ENCODE measurements around the gene TMEM158.

The TMEM158 gene

GRCh38 chr3:45219694-45220093 is 6.4 kb downstream of the TMEM158 start:
- Histone ChIP-seq H3K79me2 (ENCODE audit: insufficient read depth, low read length) (no peaks in the 10 kb centered on the region), H3K36me3 (ENCODE audit: low read length) (no peaks in the 10 kb centered on the region), H3K27ac (ENCODE audit: low read depth, low read length) (no peak overlapping the region), H3F3A (ENCODE audit: insufficient read depth) (no peaks in the 10 kb centered on the region), H2AFZ (ENCODE audit: low read depth, low read length, severe bottlenecking) (no peak overlapping the region), H3K9ac (ENCODE audit: low read length) (no peak overlapping the region), H3K4me2 (ENCODE audit: low read depth, low read length, poor library complexity, severe bottlenecking) (no peak overlapping the region), H3K9me2 (replicated peaks; ENCODE audit: insufficient read depth, low read length) (no peaks in the 10 kb centered on the region), H3K9me3 (ENCODE audit: insufficient read depth, low read length) (no peaks in the 10 kb centered on the region), H4K20me1 (ENCODE audit: low read depth, low read length) (no peaks in the 10 kb centered on the region), H3K4me3 (ENCODE audit: insufficient read depth, low read length, poor library complexity, severe bottlenecking) (no peak overlapping the region), H3K27me3 (ENCODE audit: low read length) (no peaks in the 10 kb centered on the region)
- TF ChIP-seq EZH2phosphoT487 (conservative IDR thresholded peaks at IDR 0.05; ENCODE audit: low read length) (no peak), CTCF (IDR thresholded peaks at IDR 0.05; ENCODE audit: insufficient read depth, low read length, poor library complexity, severe bottlenecking) (no peak)

- TF ChIP-seq CTCF (IDR thresholded peaks at IDR 0.05; ENCODE audit: insufficient read depth, low read length, poor library complexity, severe bottlenecking) = no peak
- no peak for TF ChIP-seq EZH2phosphoT487 (conservative IDR thresholded peaks at IDR 0.05; ENCODE audit: low read length)
- H4K20me1 ChIP-seq (ENCODE audit: low read depth, low read length) = no peaks in the 10 kb centered on the region
- no peaks in the 10 kb centered on the region for H3K9me2 ChIP-seq (replicated peaks; ENCODE audit: insufficient read depth, low read length)
- no peak overlapping the region for H3K9ac ChIP-seq (ENCODE audit: low read length)
- no peak overlapping the region for H3K4me2 ChIP-seq (ENCODE audit: low read depth, low read length, poor library complexity, severe bottlenecking)
- H3K79me2 ChIP-seq (ENCODE audit: insufficient read depth, low read length) = no peaks in the 10 kb centered on the region
- H3K4me3 ChIP-seq (ENCODE audit: insufficient read depth, low read length, poor library complexity, severe bottlenecking) = no peak overlapping the region
- H3F3A ChIP-seq (ENCODE audit: insufficient read depth) = no peaks in the 10 kb centered on the region
- H2AFZ ChIP-seq (ENCODE audit: low read depth, low read length, severe bottlenecking) = no peak overlapping the region
- H3K36me3 ChIP-seq (ENCODE audit: low read length) = no peaks in the 10 kb centered on the region
- no peak overlapping the region for H3K27ac ChIP-seq (ENCODE audit: low read depth, low read length)
- H3K9me3 ChIP-seq (ENCODE audit: insufficient read depth, low read length) = no peaks in the 10 kb centered on the region
- H3K27me3 ChIP-seq (ENCODE audit: low read length) = no peaks in the 10 kb centered on the region
Observed at GRCh38 chr3:45218578-45219390, 7.3 kb downstream of the TMEM158 start.

- H3K27ac ChIP-seq (ENCODE audit: low read depth, low read length) = no peak overlapping the region
- TF ChIP-seq EZH2phosphoT487 (conservative IDR thresholded peaks at IDR 0.05; ENCODE audit: low read length) (no peak), CTCF (IDR thresholded peaks at IDR 0.05; ENCODE audit: insufficient read depth, low read length, poor library complexity, severe bottlenecking) (no peak)
- no peaks in the 10 kb centered on the region for H3K9me3 ChIP-seq (ENCODE audit: insufficient read depth, low read length)
- no peak overlapping the region for H3K4me3 ChIP-seq (ENCODE audit: insufficient read depth, low read length, poor library complexity, severe bottlenecking)
- no peak overlapping the region for H2AFZ ChIP-seq (ENCODE audit: low read depth, low read length, severe bottlenecking)
- no peaks in the 10 kb centered on the region for H3K27me3 ChIP-seq (ENCODE audit: low read length)
- no peaks in the 10 kb centered on the region for H3F3A ChIP-seq (ENCODE audit: insufficient read depth)
- H3K9ac ChIP-seq (ENCODE audit: low read length) = no peak overlapping the region
- H3K79me2 ChIP-seq (ENCODE audit: insufficient read depth, low read length) = no peaks in the 10 kb centered on the region
- H3K9me2 ChIP-seq (replicated peaks; ENCODE audit: insufficient read depth, low read length) = no peaks in the 10 kb centered on the region
- no peak overlapping the region for H3K4me2 ChIP-seq (ENCODE audit: low read depth, low read length, poor library complexity, severe bottlenecking)
- H4K20me1 ChIP-seq (ENCODE audit: low read depth, low read length) = no peaks in the 10 kb centered on the region
- H3K36me3 ChIP-seq (ENCODE audit: low read length) = no peaks in the 10 kb centered on the region
Observed at GRCh38 chr3:45216021-45216609, 10.0 kb downstream of the TMEM158 start.

Data from SU-DHL-6 (cell line).